Measurements from ENCODE around the gene LRRTM4. TPM values are rescaled to one million over a fixed set of nuclear protein-coding genes. Genes with fewer than 3 reads are reported as not detected.

Gene LRRTM4
- polyA plus RNA-seq, 1 experiment: not detected

DNA sequence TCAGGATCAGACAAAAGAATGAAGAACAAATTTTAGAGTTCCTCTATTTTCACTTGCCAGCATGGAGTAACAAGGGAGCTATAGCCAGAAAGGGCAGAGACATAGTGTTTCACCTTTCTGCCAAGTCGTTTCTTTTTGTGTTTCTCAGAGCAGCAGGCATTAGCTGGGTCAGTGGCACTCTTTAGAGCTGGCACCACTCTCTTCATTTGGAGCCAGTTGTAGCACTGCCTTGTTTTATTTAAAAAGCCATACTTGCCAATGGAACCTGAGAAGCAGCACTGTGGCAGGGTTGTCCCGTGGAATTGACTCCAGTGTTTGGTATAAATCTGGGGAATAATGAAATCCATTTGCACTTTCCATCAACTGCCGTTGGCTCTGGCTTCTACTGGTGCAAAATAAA, 64.0 kb downstream of the LRRTM4 start:
- ChIA-PET POLR2A (no interaction called here), CTCF (no interaction called here)
- TF ChIP-seq, protein P1, sequence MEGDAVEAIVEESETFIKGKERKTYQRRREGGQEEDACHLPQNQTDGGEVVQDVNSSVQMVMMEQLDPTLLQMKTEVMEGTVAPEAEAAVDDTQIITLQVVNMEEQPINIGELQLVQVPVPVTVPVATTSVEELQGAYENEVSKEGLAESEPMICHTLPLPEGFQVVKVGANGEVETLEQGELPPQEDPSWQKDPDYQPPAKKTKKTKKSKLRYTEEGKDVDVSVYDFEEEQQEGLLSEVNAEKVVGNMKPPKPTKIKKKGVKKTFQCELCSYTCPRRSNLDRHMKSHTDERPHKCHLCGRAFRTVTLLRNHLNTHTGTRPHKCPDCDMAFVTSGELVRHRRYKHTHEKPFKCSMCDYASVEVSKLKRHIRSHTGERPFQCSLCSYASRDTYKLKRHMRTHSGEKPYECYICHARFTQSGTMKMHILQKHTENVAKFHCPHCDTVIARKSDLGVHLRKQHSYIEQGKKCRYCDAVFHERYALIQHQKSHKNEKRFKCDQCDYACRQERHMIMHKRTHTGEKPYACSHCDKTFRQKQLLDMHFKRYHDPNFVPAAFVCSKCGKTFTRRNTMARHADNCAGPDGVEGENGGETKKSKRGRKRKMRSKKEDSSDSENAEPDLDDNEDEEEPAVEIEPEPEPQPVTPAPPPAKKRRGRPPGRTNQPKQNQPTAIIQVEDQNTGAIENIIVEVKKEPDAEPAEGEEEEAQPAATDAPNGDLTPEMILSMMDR (IDR thresholded peaks at IDR 0.05; ENCODE audit: insufficient read depth, low read depth, low read length): no peak
- Histone ChIP-seq H3K4me3 (ENCODE audit: low read depth, low read length) (no peak overlapping the region), H3K36me3 (ENCODE audit: control insufficient read depth, insufficient read depth, low read length) (no peaks in the 10 kb centered on the region), H3K27me3 (ENCODE audit: control insufficient read depth, insufficient read depth, low read length) (no peaks in the 10 kb centered on the region)
- DNase-seq (ENCODE audit: low read depth): no peak

DNA sequence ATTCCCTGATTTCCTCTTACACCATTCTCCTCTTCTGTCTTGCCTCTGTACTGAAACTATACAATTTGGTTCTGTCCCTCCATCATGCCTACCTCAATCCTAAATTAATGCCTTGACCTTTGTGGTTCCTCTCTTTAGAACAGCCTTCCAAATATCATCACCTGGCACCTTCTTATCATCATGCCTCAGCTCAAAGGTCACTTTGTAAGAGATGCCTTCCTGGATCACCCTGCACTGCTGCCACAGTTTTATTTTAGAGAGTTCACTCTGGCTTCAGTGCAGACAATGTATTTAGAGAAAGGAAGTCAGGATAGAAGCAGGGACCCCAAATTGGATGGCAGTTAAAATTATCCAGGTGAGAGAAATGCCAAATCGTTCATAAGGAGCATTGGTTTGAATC, 64.5 kb downstream of the LRRTM4 start:
- Histone ChIP-seq H3K4me3 (ENCODE audit: low read depth, low read length) (no peak overlapping the region), H3K36me3 (ENCODE audit: control insufficient read depth, insufficient read depth, low read length) (no peaks in the 10 kb centered on the region), H3K27me3 (ENCODE audit: control insufficient read depth, insufficient read depth, low read length) (no peaks in the 10 kb centered on the region)
- ChIA-PET CTCF (no interaction called here), POLR2A (no interaction called here)
- TF ChIP-seq, protein P1 (IDR thresholded peaks at IDR 0.05; ENCODE audit: insufficient read depth, low read depth, low read length): no peak
- no peak for DNase-seq (ENCODE audit: low read depth)

DNA sequence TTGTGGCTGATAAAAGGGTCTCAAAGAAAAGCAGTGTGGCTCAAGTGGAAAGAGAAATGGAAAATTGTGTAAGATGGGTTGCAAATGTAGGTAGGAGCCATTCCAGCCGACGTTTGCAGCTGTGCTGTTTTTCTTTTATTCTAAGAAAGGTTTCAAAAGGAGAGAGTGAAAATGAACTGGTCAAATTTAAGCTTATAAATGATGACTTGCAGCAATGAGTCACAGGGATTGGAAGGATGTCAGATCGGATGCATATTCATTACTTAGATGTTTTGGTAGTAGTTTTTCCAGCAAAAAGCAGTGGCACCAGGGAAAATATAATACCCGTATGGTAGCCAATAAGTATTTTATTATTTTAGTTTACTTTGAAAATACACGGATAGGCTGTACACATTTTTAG, 79.1 kb downstream of the LRRTM4 start:
- CTCF ChIA-PET: no interaction called here
- Histone ChIP-seq H3K36me3 (ENCODE audit: control insufficient read depth, insufficient read depth, low read length) (no peaks in the 10 kb centered on the region), H3K4me3 (ENCODE audit: low read depth, low read length) (no peak overlapping the region), H3K27me3 (ENCODE audit: control insufficient read depth, insufficient read depth, low read length) (no peaks in the 10 kb centered on the region)
- TF ChIP-seq, protein P1 (IDR thresholded peaks at IDR 0.05; ENCODE audit: insufficient read depth, low read depth, low read length): no peak
- DNase-seq (ENCODE audit: low read depth): no peak
- POLR2A ChIA-PET: no interaction called here

DNA sequence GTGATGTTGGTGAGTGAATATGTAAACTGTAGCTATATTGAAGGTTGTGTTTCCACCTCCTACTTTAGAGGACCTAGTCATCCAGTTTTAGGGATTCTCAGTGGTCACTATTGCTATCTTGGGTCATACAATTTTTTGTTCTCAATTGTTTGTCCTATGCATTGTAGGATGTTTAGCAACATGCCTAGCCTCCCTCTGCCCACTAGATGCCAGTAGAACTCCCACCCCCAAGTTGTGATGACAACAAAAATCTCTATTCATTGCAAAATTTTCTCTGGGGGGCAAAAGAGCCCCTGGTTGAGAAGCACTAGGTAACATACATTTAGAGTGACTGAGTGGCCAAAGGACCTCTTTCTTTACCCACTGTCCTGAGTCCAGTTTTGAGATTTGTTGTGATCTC, 87.3 kb downstream of the LRRTM4 start:
- ChIA-PET CTCF (no interaction called here), POLR2A (no interaction called here)
- TF ChIP-seq, protein P1 (IDR thresholded peaks at IDR 0.05; ENCODE audit: insufficient read depth, low read depth, low read length): no peak
- H3K4me3 ChIP-seq (ENCODE audit: low read depth, low read length): no peak overlapping the region
- no peak for DNase-seq (ENCODE audit: low read depth)
- H3K27me3 ChIP-seq (ENCODE audit: control insufficient read depth, insufficient read depth, low read length): no peaks in the 10 kb centered on the region
- no peaks in the 10 kb centered on the region for H3K36me3 ChIP-seq (ENCODE audit: control insufficient read depth, insufficient read depth, low read length)

DNA sequence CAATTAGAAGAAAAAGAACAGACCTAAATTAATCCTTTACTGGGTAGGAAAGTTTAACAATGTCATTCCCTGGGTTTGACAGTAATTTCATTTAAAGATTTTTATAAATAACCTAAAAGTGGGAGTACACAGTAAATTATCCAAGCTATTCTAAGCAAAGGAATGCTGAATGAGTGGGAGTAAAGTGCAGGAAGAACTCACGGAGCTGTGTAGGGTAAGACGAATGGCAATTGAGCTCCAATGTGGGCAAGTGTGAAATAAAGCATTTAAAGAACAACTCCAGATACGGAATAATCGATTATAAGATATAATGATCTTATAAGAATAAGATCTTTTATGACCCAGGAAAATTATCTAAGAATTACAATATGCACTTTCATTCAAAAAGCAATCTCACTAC, 93.2 kb downstream of the LRRTM4 start:
- no peaks in the 10 kb centered on the region for H3K36me3 ChIP-seq (ENCODE audit: control insufficient read depth, insufficient read depth, low read length)
- TF ChIP-seq, protein P1 (IDR thresholded peaks at IDR 0.05; ENCODE audit: insufficient read depth, low read depth, low read length): no peak
- no peak for DNase-seq (ENCODE audit: low read depth)
- H3K27me3 ChIP-seq (ENCODE audit: control insufficient read depth, insufficient read depth, low read length): no peaks in the 10 kb centered on the region
- ChIA-PET CTCF (no interaction called here), POLR2A (no interaction called here)
- no peak overlapping the region for H3K4me3 ChIP-seq (ENCODE audit: low read depth, low read length)

All from BJ (cell line).